HG02852 (cell line): Measurements from ENCODE around the gene HOATZ.

ENCODE experiments used
- ATAC-seq: cut with Tn5 transposase; IDR thresholded peaks from one replicate; pipeline ENCODE4 v1.9.1; 2021; ENCODE audit warnings: mild to moderate bottlenecking, moderate library complexity; ENCODE audit not compliant: unreplicated experiment

HOATZ gene

GRCh38 chr11:111574373-111575225 is 60.0 kb downstream of the HOATZ start:
- no peak for ATAC-seq

GRCh38 chr11:111575740-111576139 is 61.2 kb downstream of the HOATZ start:
- ATAC-seq, result no peak

GRCh38 chr11:111577821-111578220 is 63.2 kb downstream of the HOATZ start:
- no peak for ATAC-seq

- no peak for ATAC-seq
Measured at GRCh38 chr11:111581341-111581740, 66.8 kb downstream of the HOATZ start.

- no peak for ATAC-seq
Measured at GRCh38 chr11:111582163-111582562, 67.6 kb downstream of the HOATZ start.

GRCh38 chr11:111582881-111583280 is 68.3 kb downstream of the HOATZ start:
- no peak for ATAC-seq

GRCh38 chr11:111585371-111585770 is 70.8 kb downstream of the HOATZ start:
- no peak for ATAC-seq

- ATAC-seq, result no peak
Measured at GRCh38 chr11:111586388-111586831, 71.8 kb downstream of the HOATZ start.
